GM10847 (cell line): Measurements from ENCODE around the gene ARL5C.

Experiments
- POLR2A ChIP-seq: IDR thresholded peaks from 2 replicates; pipeline ENCODE4 v1.6.1; 2011; ENCODE audit not compliant: insufficient read length; ENCODE audit errors: extremely low read depth

ARL5C gene

GRCh38 chr17:39197380-39198185 lies 31.6 kb upstream of the ARL5C start, which contains the start of gene CACNB1:
Gene CACNB1, minus strand, starts transcription at chr17:39197669. Its CDS starts 174 bp downstream, at chr17:39197495.
- peak; percentile 47 for TF ChIP-seq POLR2A

- TF ChIP-seq POLR2A, result no peak
Measured at GRCh38 chr17:39196808-39197291, 30.9 kb upstream of the ARL5C start.

- TF ChIP-seq POLR2A, result no peak
Measured at GRCh38 chr17:39196241-39196807, 30.4 kb upstream of the ARL5C start.

- TF ChIP-seq POLR2A, result no peak
Measured at GRCh38 chr17:39195568-39196160, 29.7 kb upstream of the ARL5C start.

- no peak for TF ChIP-seq POLR2A
Measured at GRCh38 chr17:39194985-39195524, 29.1 kb upstream of the ARL5C start.

GRCh38 chr17:39194089-39194984 lies 28.4 kb upstream of the ARL5C start:
- no peak for TF ChIP-seq POLR2A

GRCh38 chr17:39193346-39193745 lies 27.4 kb upstream of the ARL5C start:
- no peak for TF ChIP-seq POLR2A

- no peak for TF ChIP-seq POLR2A
Measured at GRCh38 chr17:39192901-39193300, 26.9 kb upstream of the ARL5C start.

- no peak for TF ChIP-seq POLR2A
Measured at GRCh38 chr17:39191750-39192510, 26.0 kb upstream of the ARL5C start.

- TF ChIP-seq POLR2A, result no peak
Measured at GRCh38 chr17:39187152-39187830, 21.3 kb upstream of the ARL5C start.

GRCh38 chr17:39186481-39187002 lies 20.6 kb upstream of the ARL5C start:
- TF ChIP-seq POLR2A, result no peak

- no peak for TF ChIP-seq POLR2A
Measured at GRCh38 chr17:39183720-39184119, 17.8 kb upstream of the ARL5C start.

- TF ChIP-seq POLR2A, result no peak
Measured at GRCh38 chr17:39183045-39183444, 17.1 kb upstream of the ARL5C start.
